HepG2 (cell line): ENCODE measurements around the gene RNF11. TPM values are rescaled to one million over a fixed set of nuclear protein-coding genes. Genes with fewer than 3 reads are reported as not detected.

Experiments used
- ADNP ChIP-seq: sonication (generic); formaldehyde crosslinking; IDR thresholded peaks from 2 replicates; pipeline ENCODE4 v1.4.0; 2020; ENCODE audit warnings: missing genetic modification reagents
- ARNT2 ChIP-seq: sonication (generic); formaldehyde crosslinking; IDR thresholded peaks from 2 replicates; pipeline ENCODE4 v1.8.0; 2022; ENCODE audit warnings: mild to moderate bottlenecking, low read depth, missing genetic modification reagents, moderate library complexity
- ATF1 ChIP-seq: IDR thresholded peaks from 2 replicates; pipeline ENCODE4 v1.6.1; 2016; ENCODE audit warnings: mild to moderate bottlenecking, control low read depth
- CBX5 ChIP-seq: sonication (generic); formaldehyde crosslinking; IDR thresholded peaks from 2 replicates; pipeline ENCODE4 v1.4.0; 2020; ENCODE audit warnings: missing genetic modification reagents, borderline replicate concordance
- DR1 ChIP-seq: sonication (generic); formaldehyde crosslinking; IDR thresholded peaks from 2 replicates; pipeline ENCODE4 v1.8.0; 2021; ENCODE audit warnings: mild to moderate bottlenecking, missing genetic modification reagents, inconsistent platforms
- HOXA9 ChIP-seq: sonication (generic); formaldehyde crosslinking; IDR thresholded peaks from 2 replicates; pipeline ENCODE4 v1.8.1; 2022; ENCODE audit warnings: missing genetic modification reagents, mild to moderate bottlenecking, moderate library complexity, borderline replicate concordance
- MATR3 ChIP-seq: sonication (generic); formaldehyde crosslinking; IDR thresholded peaks from 2 replicates; pipeline ENCODE4 v1.4.0; 2020; ENCODE audit warnings: missing genetic modification reagents
- MTF2 ChIP-seq: sonication (generic); formaldehyde crosslinking; IDR thresholded peaks from 2 replicates; pipeline ENCODE4 v1.5.0; 2020; ENCODE audit warnings: missing genetic modification reagents, borderline replicate concordance
- NCOR1 ChIP-seq: fragments of 200-600 bp; sonication (generic); IDR thresholded peaks from 2 replicates; pipeline ENCODE4 v1.7.0; 2017; ENCODE audit warnings: antibody characterized with exemption, low read length, borderline replicate concordance
- NONO ChIP-seq, 2 experiments: fragments of 450-650 bp in 1 of 2; sonication (generic) in 1 of 2; formaldehyde crosslinking in 1 of 2; IDR thresholded peaks in 1 of 2; conservative IDR thresholded peaks in 1 of 2; 2 replicates each; pipeline versions ENCODE4 v1.6.1 to v1.8.0; 2017 to 2022; ENCODE audit warnings: mild to moderate bottlenecking in 1 of 2, missing genetic modification reagents in 1 of 2, moderate library complexity in 1 of 2
- PLRG1 ChIP-seq: fragments of 450-650 bp; conservative IDR thresholded peaks from 2 replicates; pipeline ENCODE4 v1.6.1; 2016
- POGZ ChIP-seq: sonication (generic); formaldehyde crosslinking; IDR thresholded peaks from 2 replicates; pipeline ENCODE4 v1.4.0; 2020; ENCODE audit warnings: mild to moderate bottlenecking, missing genetic modification reagents
- SMARCE1 ChIP-seq: fragments of 450-650 bp; IDR thresholded peaks from 2 replicates; pipeline ENCODE4 v1.6.1; 2017; ENCODE audit warnings: borderline replicate concordance
- SRSF9 ChIP-seq: fragments of 200-400 bp; formaldehyde crosslinking; IDR thresholded peaks from 2 replicates; pipeline ENCODE4 v1.6.1; 2018; ENCODE audit warnings: borderline replicate concordance, mild to moderate bottlenecking, low read depth, low read length; ENCODE audit not compliant: insufficient read depth, poor library complexity, severe bottlenecking
- ZNF430 ChIP-seq: sonication (generic); formaldehyde crosslinking; IDR thresholded peaks from 2 replicates; pipeline ENCODE4 v1.9.0; 2021; ENCODE audit warnings: mild to moderate bottlenecking, missing genetic modification reagents
- ZNF501 ChIP-seq: sonication (generic); formaldehyde crosslinking; IDR thresholded peaks from 2 replicates; pipeline ENCODE4 v1.5.1; 2020; ENCODE audit warnings: mild to moderate bottlenecking, moderate library complexity, missing genetic modification reagents
- ZNF563 ChIP-seq: sonication (generic); formaldehyde crosslinking; IDR thresholded peaks from 2 replicates; pipeline ENCODE4 v1.8.0; 2022; ENCODE audit warnings: mild to moderate bottlenecking, moderate library complexity, missing genetic modification reagents
- ZSCAN25 ChIP-seq: sonication (generic); formaldehyde crosslinking; IDR thresholded peaks from 2 replicates; pipeline ENCODE4 v1.8.0; 2022; ENCODE audit warnings: mild to moderate bottlenecking, missing genetic modification reagents
- polyA plus RNA-seq, 8 experiments: library from polyadenylated mRNA; depleted of rRNA in 3 of 8; stranded (reverse) in 7 of 8; unstranded in 1 of 8; fragments of >200 nt; fragmentation: Illumina TruSeq in 4 of 8; extraction: Trizol in 4 of 8; gene quantifications; 2 replicates each; pipeline versions ENCODE4 v1.2.1 to v1.2.3, GENCODE V29; 2011 to 2016; ENCODE audit warnings: low read depth in 4 of 8, missing spikeins in 1 of 8, mixed read lengths in 1 of 8; ENCODE audit not compliant: insufficient read depth in 1 of 8
- total RNA-seq, 5 experiments: library from RNA; depleted of rRNA; stranded (reverse); fragments of >200 nt; fragmentation: Illumina TruSeq; extraction: Trizol; gene quantifications; 2 replicates each; pipeline ENCODE4 v1.2.3, GENCODE V29; 2016; ENCODE audit warnings: low read depth in 1 of 5
- TF ChIP-seq, protein P1 (sequence below): IDR thresholded peaks from 2 replicates; pipeline ENCODE4 v1.6.1; 2016
- TF ChIP-seq, protein P2 (sequence below): sonication (generic); formaldehyde crosslinking; conservative IDR thresholded peaks from 2 replicates; pipeline ENCODE4 v1.4.0; 2020; ENCODE audit warnings: mild to moderate bottlenecking, missing genetic modification reagents, moderate library complexity
- TF ChIP-seq, protein P3 (sequence below): sonication (generic); formaldehyde crosslinking; IDR thresholded peaks from 2 replicates; pipeline ENCODE4 v1.4.0; 2020; ENCODE audit warnings: missing genetic modification reagents, low read depth, mild to moderate bottlenecking, borderline replicate concordance
- TF ChIP-seq, protein P4 (sequence below): sonication (generic); formaldehyde crosslinking; conservative IDR thresholded peaks from 2 replicates; pipeline ENCODE4 v1.4.0; 2020; ENCODE audit warnings: missing genetic modification reagents

RNF11 gene
- total and polyA plus RNA-seq, 2 of the 13 experiments (the other 11 are each of a cell fraction or from before 2014, with no cell fraction given) = 41.2 to 48.8 TPM

DNA sequence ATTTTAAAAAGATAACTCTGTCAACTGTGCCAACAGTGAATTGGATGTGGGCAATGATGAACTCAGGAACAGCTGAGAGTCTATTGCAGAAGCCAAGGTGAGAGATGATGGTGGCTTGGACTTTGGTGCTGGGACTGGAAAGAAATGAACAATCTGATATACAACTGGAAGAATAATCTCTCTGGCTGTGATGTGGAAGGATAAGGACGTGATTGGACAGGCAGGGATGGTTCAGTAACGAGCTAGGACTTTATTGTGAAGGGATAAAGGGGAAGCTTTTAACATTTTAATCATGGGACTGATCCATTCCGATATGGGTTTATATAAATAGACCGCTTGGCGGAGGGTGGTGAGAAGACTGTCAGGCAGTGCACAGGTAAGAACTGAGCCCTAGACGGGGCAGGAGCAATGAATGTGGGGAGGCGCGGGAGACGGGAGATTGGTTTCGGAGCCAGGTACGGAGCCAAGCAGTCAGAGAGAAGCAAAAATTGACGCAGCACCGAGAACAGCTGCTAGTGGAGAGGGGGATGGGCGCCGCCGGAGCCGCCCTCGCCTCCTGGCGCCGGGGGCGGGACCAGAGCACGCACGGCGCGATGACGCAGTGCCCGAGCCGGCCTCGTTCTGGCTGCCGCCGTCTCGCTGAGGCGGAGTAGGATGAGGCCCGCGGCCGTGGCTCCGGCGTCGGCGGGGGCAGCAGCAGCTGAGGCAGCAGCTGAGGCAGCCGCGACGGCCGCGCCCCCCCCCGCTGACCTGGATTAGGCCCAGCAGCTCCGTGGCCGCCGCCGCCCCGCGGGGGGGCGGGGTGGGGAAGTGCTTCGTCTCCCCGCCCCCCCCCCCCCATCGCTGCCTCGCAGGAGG lies at the start of gene RNF11 (continued):
- TF ChIP-seq, protein P1, sequence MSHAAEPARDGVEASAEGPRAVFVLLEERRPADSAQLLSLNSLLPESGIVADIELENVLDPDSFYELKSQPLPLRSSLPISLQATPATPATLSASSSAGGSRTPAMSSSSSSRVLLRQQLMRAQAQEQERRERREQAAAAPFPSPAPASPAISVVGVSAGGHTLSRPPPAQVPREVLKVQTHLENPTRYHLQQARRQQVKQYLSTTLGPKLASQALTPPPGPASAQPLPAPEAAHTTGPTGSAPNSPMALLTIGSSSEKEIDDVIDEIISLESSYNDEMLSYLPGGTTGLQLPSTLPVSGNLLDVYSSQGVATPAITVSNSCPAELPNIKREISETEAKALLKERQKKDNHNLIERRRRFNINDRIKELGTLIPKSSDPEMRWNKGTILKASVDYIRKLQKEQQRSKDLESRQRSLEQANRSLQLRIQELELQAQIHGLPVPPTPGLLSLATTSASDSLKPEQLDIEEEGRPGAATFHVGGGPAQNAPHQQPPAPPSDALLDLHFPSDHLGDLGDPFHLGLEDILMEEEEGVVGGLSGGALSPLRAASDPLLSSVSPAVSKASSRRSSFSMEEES = no peak
- TF ChIP-seq NCOR1 = 0 out of 2 replicates have a peak, but pooled peaks have one; percentile 22
- TF ChIP-seq POGZ (CRISPR knock-in tag) = peak; percentile 59
- TF ChIP-seq ZNF430 = 0 out of 2 replicates have a peak, but pooled peaks have one; percentile 22
- TF ChIP-seq SMARCE1 = no peak
- peak; percentile 68; the same call in 1 of the 2 replicates for TF ChIP-seq ZNF563 (CRISPR knock-in tag)
- TF ChIP-seq, protein P2, sequence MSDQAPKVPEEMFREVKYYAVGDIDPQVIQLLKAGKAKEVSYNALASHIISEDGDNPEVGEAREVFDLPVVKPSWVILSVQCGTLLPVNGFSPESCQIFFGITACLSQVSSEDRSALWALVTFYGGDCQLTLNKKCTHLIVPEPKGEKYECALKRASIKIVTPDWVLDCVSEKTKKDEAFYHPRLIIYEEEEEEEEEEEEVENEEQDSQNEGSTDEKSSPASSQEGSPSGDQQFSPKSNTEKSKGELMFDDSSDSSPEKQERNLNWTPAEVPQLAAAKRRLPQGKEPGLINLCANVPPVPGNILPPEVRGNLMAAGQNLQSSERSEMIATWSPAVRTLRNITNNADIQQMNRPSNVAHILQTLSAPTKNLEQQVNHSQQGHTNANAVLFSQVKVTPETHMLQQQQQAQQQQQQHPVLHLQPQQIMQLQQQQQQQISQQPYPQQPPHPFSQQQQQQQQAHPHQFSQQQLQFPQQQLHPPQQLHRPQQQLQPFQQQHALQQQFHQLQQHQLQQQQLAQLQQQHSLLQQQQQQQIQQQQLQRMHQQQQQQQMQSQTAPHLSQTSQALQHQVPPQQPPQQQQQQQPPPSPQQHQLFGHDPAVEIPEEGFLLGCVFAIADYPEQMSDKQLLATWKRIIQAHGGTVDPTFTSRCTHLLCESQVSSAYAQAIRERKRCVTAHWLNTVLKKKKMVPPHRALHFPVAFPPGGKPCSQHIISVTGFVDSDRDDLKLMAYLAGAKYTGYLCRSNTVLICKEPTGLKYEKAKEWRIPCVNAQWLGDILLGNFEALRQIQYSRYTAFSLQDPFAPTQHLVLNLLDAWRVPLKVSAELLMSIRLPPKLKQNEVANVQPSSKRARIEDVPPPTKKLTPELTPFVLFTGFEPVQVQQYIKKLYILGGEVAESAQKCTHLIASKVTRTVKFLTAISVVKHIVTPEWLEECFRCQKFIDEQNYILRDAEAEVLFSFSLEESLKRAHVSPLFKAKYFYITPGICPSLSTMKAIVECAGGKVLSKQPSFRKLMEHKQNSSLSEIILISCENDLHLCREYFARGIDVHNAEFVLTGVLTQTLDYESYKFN (CRISPR knock-in tag) = no peak
- no peak for TF ChIP-seq ATF1
- TF ChIP-seq ARNT2 = peak; percentile 65; the same call in 1 of the 2 replicates
- no peak for TF ChIP-seq SRSF9
- TF ChIP-seq MTF2 (CRISPR knock-in tag) = no peak; the same call in 1 of the 2 replicates
- TF ChIP-seq MATR3 (CRISPR knock-in tag) = no peak
- TF ChIP-seq CBX5 (CRISPR knock-in tag) = peak; percentile 33; the same call in 1 of the 2 replicates
- no peak for TF ChIP-seq PLRG1
- TF ChIP-seq, protein P3, sequence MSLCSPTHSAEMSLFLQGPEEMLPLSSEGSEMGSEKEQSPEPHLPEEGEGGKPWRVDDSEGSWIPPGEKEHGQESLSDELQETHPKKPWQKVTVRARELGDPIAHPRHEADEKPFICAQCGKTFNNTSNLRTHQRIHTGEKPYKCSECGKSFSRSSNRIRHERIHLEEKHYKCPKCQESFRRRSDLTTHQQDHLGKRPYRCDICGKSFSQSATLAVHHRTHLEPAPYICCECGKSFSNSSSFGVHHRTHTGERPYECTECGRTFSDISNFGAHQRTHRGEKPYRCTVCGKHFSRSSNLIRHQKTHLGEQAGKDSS (CRISPR knock-in tag) = no peak
- TF ChIP-seq ZSCAN25 (CRISPR knock-in tag) = no peak
- no peak for TF ChIP-seq NONO (IDR thresholded peaks at IDR 0.05)
- TF ChIP-seq NONO (CRISPR knock-in tag; conservative IDR thresholded peaks at IDR 0.05) = peak; percentile 77
- peak; percentile 71; the same call in 1 of the 2 replicates for TF ChIP-seq DR1 (CRISPR knock-in tag)
- TF ChIP-seq HOXA9 (CRISPR knock-in tag) = peak; percentile 63; the same call in 1 of the 2 replicates
- no peak for TF ChIP-seq ADNP
- peak; percentile 59; the same call in 1 of the 2 replicates for TF ChIP-seq ZNF501 (CRISPR knock-in tag)
- TF ChIP-seq, protein P4, sequence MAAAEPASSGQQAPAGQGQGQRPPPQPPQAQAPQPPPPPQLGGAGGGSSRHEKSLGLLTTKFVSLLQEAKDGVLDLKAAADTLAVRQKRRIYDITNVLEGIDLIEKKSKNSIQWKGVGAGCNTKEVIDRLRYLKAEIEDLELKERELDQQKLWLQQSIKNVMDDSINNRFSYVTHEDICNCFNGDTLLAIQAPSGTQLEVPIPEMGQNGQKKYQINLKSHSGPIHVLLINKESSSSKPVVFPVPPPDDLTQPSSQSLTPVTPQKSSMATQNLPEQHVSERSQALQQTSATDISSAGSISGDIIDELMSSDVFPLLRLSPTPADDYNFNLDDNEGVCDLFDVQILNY (CRISPR knock-in tag) = no peak
